ENCODE results near the gene AKR7A2.
"Not testable (repeated sequence)": the region's sequence is repeated elsewhere in the genome, so short reads cannot be mapped to it uniquely, and the experiment has no call there.

AKR7A2 gene

DNA sequence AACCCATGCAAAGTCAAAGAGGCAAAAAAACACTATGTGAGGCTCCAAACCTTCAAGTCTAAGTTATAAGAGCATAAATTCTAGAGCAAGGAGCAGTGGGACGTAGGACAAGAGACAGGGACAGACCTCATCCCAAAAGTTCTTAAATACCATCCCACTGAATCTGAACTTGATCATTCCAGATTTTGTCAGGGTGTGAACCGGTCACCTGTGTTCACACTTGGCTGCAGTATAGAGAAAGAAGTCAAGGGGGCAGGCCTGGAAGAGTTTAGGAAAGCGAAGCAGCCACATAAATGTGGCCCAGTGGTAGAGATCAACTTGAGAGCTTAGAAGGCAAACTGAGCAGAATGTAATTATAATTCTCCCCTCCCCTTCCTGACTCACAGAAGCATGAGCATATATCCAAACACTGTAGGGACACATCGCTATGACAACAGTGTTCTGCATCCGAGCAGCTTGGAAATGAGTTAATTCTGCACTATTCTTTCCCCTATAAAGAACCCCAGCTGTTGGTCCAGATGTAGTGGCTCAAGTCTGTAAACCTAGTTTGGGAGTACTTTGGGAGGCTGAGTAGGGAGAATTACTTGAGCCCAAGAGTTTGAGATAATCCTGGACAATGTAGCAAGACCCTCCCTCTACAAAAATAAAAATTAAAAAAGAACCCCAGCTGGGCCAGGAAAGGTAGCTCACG lies 2.7 kb downstream of the AKR7A2 start:
- H3K4me3 ChIP-seq (ENCODE audit: low read depth, low read length) = no peak overlapping the region
- ChIA-PET CTCF (interaction anchor here (1.3 to 1.9 kb wide), 2 partner anchors 342 to 345 kb away, joined by 4 to 6 read pairs; no protein-coding TSS in a partner anchor), POLR2A (interaction anchor here (0.5 to 1.1 kb wide), 3 partner anchors 48 to 135 kb away, joined by 3 read pairs; partner anchors contain the start of genes EMC1 and MRTO4)
- DNase-seq (ENCODE audit: low read depth, low spot score) = no peak
- TF ChIP-seq, protein P1, sequence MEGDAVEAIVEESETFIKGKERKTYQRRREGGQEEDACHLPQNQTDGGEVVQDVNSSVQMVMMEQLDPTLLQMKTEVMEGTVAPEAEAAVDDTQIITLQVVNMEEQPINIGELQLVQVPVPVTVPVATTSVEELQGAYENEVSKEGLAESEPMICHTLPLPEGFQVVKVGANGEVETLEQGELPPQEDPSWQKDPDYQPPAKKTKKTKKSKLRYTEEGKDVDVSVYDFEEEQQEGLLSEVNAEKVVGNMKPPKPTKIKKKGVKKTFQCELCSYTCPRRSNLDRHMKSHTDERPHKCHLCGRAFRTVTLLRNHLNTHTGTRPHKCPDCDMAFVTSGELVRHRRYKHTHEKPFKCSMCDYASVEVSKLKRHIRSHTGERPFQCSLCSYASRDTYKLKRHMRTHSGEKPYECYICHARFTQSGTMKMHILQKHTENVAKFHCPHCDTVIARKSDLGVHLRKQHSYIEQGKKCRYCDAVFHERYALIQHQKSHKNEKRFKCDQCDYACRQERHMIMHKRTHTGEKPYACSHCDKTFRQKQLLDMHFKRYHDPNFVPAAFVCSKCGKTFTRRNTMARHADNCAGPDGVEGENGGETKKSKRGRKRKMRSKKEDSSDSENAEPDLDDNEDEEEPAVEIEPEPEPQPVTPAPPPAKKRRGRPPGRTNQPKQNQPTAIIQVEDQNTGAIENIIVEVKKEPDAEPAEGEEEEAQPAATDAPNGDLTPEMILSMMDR (IDR thresholded peaks at IDR 0.05; ENCODE audit: insufficient read depth, low read length, missing control alignments) = no peak

DNA sequence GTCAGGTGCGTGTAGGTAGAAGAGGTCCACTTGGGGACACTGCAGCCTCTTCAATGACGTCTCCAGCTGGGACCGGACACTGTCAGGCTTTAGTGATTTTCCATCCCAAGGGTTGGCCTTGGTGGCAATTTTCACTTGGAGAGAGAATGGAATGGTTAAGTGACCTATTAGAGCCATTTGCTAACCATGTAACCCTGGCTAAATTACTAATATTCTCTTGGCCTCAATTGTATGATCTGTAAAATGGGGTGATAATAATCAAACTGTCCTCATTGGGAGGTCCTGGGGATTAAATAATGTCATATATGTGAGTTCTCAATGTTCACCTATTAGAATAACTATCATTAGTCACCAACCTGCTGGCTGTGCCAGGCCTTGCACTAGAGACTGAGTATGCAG lies 3.4 kb downstream of the AKR7A2 start:
- TF ChIP-seq, protein P1 (IDR thresholded peaks at IDR 0.05; ENCODE audit: insufficient read depth, low read length, missing control alignments) = no peak
- DNase-seq (ENCODE audit: low read depth, low spot score) = no peak
- ChIA-PET POLR2A (no interaction called here), CTCF (no interaction called here)
- no peak overlapping the region for H3K4me3 ChIP-seq (ENCODE audit: low read depth, low read length)

DNA sequence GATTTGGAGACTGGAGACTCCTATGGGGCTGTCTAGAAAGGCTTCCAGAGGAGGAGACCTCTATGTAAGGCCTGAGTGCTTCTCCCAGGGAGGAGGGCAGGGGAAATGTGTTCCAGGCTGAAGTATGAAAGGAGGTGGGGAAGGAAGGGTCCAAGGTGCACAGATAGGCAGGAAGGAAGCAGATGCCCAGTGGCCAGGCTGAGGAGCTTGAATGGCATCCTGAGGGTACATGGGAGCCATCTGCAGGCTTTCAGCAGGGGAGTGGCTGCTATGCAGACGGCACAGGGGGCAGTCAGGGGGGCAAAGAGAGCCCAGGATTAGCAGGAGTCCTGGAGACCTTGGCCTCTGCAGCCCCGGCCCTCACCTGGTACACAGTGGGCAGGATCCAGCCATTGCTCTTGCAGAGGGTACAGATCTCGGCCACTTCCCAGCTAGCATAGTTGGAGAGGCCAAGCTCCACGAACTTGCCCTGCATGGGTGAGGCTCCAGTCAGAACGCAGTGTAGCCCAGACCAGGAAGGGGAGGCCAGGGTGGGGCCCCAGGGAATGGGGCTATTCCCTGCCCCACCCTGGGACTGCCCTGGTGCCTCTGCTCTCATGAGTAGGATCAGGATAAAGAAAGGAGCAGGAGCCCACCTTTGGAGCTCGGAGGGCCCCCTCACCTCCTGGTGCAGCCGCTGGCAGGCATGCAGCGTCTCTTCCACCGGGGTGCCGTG lies 4.0 kb downstream of the AKR7A2 start:
- POLR2A ChIA-PET = no interaction called here
- TF ChIP-seq, protein P1 (IDR thresholded peaks at IDR 0.05; ENCODE audit: insufficient read depth, low read length, missing control alignments) = no peak
- H3K4me3 ChIP-seq (ENCODE audit: low read depth, low read length) = no peak overlapping the region
- CTCF ChIA-PET = interaction anchor here (0.7 kb wide), 1 partner anchor 12 kb away, joined by 3 read pairs; no protein-coding TSS in a partner anchor
- DNase-seq (ENCODE audit: low read depth, low spot score) = no peak

DNA sequence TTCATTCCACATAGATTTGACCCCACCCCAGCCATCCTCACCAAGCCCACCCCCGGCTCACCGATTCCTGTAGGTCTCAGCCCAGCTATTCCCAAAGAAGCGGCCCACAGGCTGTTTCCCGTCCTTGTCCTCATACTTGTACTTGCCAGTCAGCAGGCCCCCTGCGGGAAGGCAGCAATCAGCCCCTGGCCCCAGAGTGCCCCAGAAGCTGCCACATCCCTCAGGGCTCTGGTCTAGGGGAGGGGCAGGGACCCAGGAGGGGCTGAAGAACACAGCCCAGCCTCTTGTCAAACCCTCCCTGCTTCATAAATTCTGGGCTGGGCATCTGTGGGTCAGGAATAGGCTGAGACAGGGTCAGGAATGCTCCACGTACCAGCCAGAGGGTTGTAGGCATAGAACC lies 5.0 kb downstream of the AKR7A2 start:
- ChIA-PET CTCF (no interaction called here), POLR2A (no interaction called here)
- no peak overlapping the region for H3K4me3 ChIP-seq (ENCODE audit: low read depth, low read length)
- TF ChIP-seq, protein P1 (IDR thresholded peaks at IDR 0.05; ENCODE audit: insufficient read depth, low read length, missing control alignments) = no peak
- DNase-seq (ENCODE audit: low read depth, low spot score) = no peak

DNA sequence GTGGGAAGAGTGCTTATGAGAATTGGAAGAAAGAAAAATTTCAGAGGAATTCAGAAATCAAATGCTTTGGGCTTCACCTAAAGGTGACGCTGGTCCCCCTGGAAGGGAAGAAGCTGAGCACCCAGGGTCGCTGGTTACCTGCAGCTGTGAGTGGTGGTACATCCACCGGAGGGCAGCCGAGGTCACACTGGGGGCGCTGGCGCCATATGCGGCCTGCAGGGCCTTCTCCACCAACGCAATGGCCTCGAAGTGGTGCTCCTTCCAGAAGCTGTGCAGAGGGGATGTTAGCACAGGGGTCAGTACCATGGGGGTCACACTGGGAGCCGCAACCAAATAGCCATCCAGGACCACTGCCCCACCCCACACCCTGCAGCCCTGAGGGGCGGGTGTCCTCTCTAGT lies 6.1 kb downstream of the AKR7A2 start:
- ChIA-PET CTCF (interaction anchor here (1.1 kb wide), 1 partner anchor 10 kb away, joined by 3 read pairs; no protein-coding TSS in a partner anchor), POLR2A (no interaction called here)
- no peak for DNase-seq (ENCODE audit: low read depth, low spot score)
- no peak overlapping the region for H3K4me3 ChIP-seq (ENCODE audit: low read depth, low read length)
- TF ChIP-seq, protein P1 (IDR thresholded peaks at IDR 0.05; ENCODE audit: insufficient read depth, low read length, missing control alignments) = no peak

DNA sequence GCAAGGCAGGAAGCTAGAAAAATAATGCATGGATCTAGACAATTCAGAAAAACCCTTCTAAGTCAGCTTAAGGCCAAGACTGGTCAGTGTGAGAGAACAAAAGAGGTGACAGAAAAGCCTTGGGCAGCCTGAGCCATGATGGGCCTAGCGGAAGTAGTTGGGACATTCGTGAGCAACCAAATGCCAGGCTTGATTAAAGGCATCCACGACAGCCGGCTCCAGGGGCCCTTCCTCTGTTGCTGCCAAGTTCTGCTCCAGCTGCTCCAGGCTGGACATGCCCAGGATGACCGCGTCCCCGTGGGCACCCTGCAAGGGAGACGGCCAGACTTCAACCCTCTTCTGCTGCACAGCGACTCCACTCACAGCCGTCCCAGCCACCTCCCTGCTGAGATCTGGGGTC lies 7.9 kb downstream of the AKR7A2 start:
- DNase-seq (ENCODE audit: low read depth, low spot score); H3K4me3 ChIP-seq (ENCODE audit: low read depth, low read length); POLR2A ChIA-PET; CTCF ChIA-PET: not testable (repeated sequence)
